ENCODE data around the gene VPS13D. TPM values are rescaled to one million over a fixed set of nuclear protein-coding genes. Genes with fewer than 3 reads are reported as not detected.

The VPS13D gene
- total and polyA plus RNA-seq, 10 of the 15 experiments (the other 5 are each of a cell fraction or from before 2014, with no cell fraction given): 1.4 to 16.9 (median 8.5) TPM

DNA sequence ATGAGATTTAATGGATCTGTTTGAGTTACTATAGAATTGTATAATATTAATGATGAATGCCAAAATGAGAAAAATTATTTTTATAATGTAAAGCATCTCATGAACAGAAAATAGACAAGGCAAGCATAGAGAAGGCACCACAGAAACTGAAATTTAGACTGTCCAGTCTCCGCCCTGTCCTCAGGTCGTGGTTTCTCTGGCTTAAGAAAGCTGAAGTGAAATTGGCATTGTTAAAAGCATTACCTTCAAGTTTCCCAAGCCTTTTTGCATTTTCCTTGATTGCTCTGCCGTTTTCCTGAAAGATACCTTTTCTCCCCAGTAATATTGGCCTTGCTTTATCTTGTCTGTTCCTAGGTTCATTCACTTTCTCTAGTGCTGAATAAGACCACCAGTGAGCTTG is 58.0 kb downstream of the VPS13D start:
- H3K79me2 ChIP-seq (ENCODE audit: control insufficient read depth, insufficient read depth, low read length): no peaks in the 10 kb centered on the region
- ChIA-PET CTCF (interaction anchor here (0.6 kb wide), 2 partner anchors 11 to 12 kb away, joined by 3 to 5 read pairs; no protein-coding TSS in a partner anchor), SMC1A (ENCODE audit: uncharacterized antibody, unreplicated experiment) (interaction anchor here (1.3 to 4.9 kb wide), 3 partner anchors 9 to 12 kb away, joined by 5 to 20 read pairs (median 20); no protein-coding TSS in a partner anchor), POLR2A (no interaction called here), RAD21 (ENCODE audit: unreplicated experiment) (no interaction called here)
- TF ChIP-seq EED (IDR thresholded peaks at IDR 0.05; ENCODE audit: low read depth) (no peak), IKZF1 (conservative IDR thresholded peaks at IDR 0.05) (0 out of 2 replicates have a peak, but pooled peaks have one; percentile 17), RUNX3 (IDR thresholded peaks at IDR 0.05; ENCODE audit: low read length) (peak; percentile 35), SPI1 (IDR thresholded peaks at IDR 0.05; ENCODE audit: borderline replicate concordance, insufficient read depth, low read depth, low read length) (peak; percentile 58; the same call in 1 of the 2 replicates)
- TF ChIP-seq, protein P1, sequence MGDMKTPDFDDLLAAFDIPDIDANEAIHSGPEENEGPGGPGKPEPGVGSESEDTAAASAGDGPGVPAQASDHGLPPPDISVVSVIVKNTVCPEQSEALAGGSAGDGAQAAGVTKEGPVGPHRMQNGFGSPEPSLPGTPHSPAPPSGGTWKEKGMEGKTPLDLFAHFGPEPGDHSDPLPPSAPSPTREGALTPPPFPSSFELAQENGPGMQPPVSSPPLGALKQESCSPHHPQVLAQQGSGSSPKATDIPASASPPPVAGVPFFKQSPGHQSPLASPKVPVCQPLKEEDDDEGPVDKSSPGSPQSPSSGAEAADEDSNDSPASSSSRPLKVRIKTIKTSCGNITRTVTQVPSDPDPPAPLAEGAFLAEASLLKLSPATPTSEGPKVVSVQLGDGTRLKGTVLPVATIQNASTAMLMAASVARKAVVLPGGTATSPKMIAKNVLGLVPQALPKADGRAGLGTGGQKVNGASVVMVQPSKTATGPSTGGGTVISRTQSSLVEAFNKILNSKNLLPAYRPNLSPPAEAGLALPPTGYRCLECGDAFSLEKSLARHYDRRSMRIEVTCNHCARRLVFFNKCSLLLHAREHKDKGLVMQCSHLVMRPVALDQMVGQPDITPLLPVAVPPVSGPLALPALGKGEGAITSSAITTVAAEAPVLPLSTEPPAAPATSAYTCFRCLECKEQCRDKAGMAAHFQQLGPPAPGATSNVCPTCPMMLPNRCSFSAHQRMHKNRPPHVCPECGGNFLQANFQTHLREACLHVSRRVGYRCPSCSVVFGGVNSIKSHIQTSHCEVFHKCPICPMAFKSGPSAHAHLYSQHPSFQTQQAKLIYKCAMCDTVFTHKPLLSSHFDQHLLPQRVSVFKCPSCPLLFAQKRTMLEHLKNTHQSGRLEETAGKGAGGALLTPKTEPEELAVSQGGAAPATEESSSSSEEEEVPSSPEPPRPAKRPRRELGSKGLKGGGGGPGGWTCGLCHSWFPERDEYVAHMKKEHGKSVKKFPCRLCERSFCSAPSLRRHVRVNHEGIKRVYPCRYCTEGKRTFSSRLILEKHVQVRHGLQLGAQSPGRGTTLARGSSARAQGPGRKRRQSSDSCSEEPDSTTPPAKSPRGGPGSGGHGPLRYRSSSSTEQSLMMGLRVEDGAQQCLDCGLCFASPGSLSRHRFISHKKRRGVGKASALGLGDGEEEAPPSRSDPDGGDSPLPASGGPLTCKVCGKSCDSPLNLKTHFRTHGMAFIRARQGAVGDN (IDR thresholded peaks at IDR 0.05): no peak
- H2AFZ ChIP-seq (ENCODE audit: control insufficient read depth, low read depth, low read length): no peak overlapping the region
- no peaks in the 10 kb centered on the region for H4K20me1 ChIP-seq (ENCODE audit: control insufficient read depth, insufficient read depth)
- intact Hi-C loops (cut with micrococcal nuclease; ENCODE audit: unreplicated experiment): no loop called here
- H3K4me2 ChIP-seq (ENCODE audit: control insufficient read depth, insufficient read depth): peak overlapping the region; percentile 32
- in situ Hi-C loops (cut with MboI): no loop called here
- no peak for FAIRE-seq
- H3K27me3 ChIP-seq (replicated peaks in 1 of 2; ENCODE audit: control insufficient read depth in 2 of 2, insufficient read depth in 2 of 2, low read length in 1 of 2): no peaks in the 10 kb centered on the region
- no peak overlapping the region for H3K27ac ChIP-seq (ENCODE audit: control insufficient read depth, insufficient read depth)
- H3K9me3 ChIP-seq (replicated peaks; ENCODE audit: control insufficient read depth, insufficient read depth, low read length): no peaks in the 10 kb centered on the region
- peak; percentile 89 for ATAC-seq
- 11% methylated on average over 3 of the region's 3 CpGs for WGBS (ENCODE audit: insufficient coverage, insufficient replicate concordance, low lambda C conversion rate, missing lambda C conversion rate)
- H3K36me3 ChIP-seq (ENCODE audit: control insufficient read depth in 2 of 2, insufficient read depth in 2 of 2, low read length in 1 of 2): peaks cover 0 to 1% of the 10 kb centered on the region in 2 experiments; a peak in 2 of 4 replicates
- no peak overlapping the region for H3K4me3 ChIP-seq
- no TSS peak for BruUV-seq (replicated peaks)
- no peak overlapping the region for H3K9ac ChIP-seq (ENCODE audit: control insufficient read depth, insufficient read depth, low read length)
- DNase-seq (ENCODE audit: low read depth, low spot score): peak; percentile 16
- H3K4me1 ChIP-seq (ENCODE audit: control insufficient read depth, insufficient read depth, low read length): peaks cover 9% of the 10 kb centered on the region; the same call in 1 of the 2 replicates
